Measurements from ENCODE around the gene CALHM3. TPM values are rescaled to one million over a fixed set of nuclear protein-coding genes. Genes with fewer than 3 reads are reported as not detected.

Gene CALHM3
- total and polyA plus RNA-seq, 2 of the 13 experiments (the other 11 are each of a cell fraction or from before 2014, with no cell fraction given) = not detected

DNA sequence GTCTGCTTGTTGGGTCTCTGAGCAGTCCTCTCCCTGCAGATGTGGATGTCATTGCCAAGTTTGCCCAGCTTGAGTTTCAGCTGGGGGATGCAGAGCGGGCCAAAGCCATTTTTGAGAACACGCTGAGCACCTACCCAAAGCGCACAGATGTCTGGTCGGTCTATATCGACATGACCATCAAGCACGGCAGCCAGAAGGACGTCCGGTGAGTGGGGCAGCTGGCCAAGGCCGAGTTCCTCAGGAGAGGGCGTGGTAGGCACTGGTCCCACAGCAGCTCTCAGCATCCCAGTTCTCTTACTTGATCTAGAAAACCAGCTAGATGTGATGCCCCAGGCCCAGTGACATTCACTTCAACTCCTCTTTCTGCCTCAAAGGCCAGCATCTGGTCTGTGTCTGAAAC, 34.6 kb downstream of the CALHM3 start:
- POLR2A ChIA-PET = no interaction called here
- H3K4me3 ChIP-seq (replicated peaks in 1 of 3; ENCODE audit: insufficient read depth in 1 of 3, low read depth in 2 of 3, low read length in 3 of 3) = no peak overlapping the region
- DNase-seq (ENCODE audit: low spot score) = no peak
- no peak overlapping the region for H2AFZ ChIP-seq (ENCODE audit: low read length)
- H4K20me1 ChIP-seq (ENCODE audit: insufficient read depth, low read length) = no peaks in the 10 kb centered on the region
- no peaks in the 10 kb centered on the region for H3K79me2 ChIP-seq (ENCODE audit: insufficient read depth, low read length)
- in situ Hi-C loops (cut with HindIII; ENCODE audit: extremely low pct_ligation_motif_present, low pct_unique_long_range_greater_than_20kb) = no loop called here
- peaks cover 8% of the 10 kb centered on the region for H3K4me1 ChIP-seq (ENCODE audit: insufficient read depth, low read length)
- no peak for FAIRE-seq
- intact Hi-C loops (cut with micrococcal nuclease; ENCODE audit: unreplicated experiment) = no loop called here
- no peaks in the 10 kb centered on the region for H3K9me3 ChIP-seq (ENCODE audit: low read length)
- H3K27ac ChIP-seq (ENCODE audit: extremely low read length, insufficient read depth, low read length) = no peak overlapping the region
- no peaks in the 10 kb centered on the region for H3K27me3 ChIP-seq (ENCODE audit: control insufficient read depth in 1 of 2, insufficient read depth in 2 of 2, low read length in 2 of 2)
- BruUV-seq (replicated peaks) = no TSS peak
- H3K9ac ChIP-seq (ENCODE audit: insufficient read depth, low read depth, low read length) = no peak overlapping the region
- TF ChIP-seq ZNF512B (CRISPR knock-in tag; IDR thresholded peaks at IDR 0.05; ENCODE audit: borderline replicate concordance) (no peak), SP1 (IDR thresholded peaks at IDR 0.05) (no peak), SP1 (CRISPR knock-in tag; IDR thresholded peaks at IDR 0.05) (no peak), ZBTB1 (CRISPR knock-in tag; IDR thresholded peaks at IDR 0.05; ENCODE audit: borderline replicate concordance) (no peak)
- no peak overlapping the region for H3K4me2 ChIP-seq (ENCODE audit: low read depth, low read length)
- CTCF ChIA-PET (ENCODE audit: low intra/inter-chr PET ratio, low total read pairs) = no interaction called here
- WGBS (ENCODE audit: low lambda C conversion rate) = 90% methylated on average over 8 of the region's 10 CpGs
- ATAC-seq = no peak
- H3K36me3 ChIP-seq (replicated peaks in 1 of 2; ENCODE audit: control insufficient read depth in 1 of 2, insufficient read depth in 2 of 2, low read length in 2 of 2) = peaks cover 33 to 64% of the 10 kb centered on the region in 2 experiments

DNA sequence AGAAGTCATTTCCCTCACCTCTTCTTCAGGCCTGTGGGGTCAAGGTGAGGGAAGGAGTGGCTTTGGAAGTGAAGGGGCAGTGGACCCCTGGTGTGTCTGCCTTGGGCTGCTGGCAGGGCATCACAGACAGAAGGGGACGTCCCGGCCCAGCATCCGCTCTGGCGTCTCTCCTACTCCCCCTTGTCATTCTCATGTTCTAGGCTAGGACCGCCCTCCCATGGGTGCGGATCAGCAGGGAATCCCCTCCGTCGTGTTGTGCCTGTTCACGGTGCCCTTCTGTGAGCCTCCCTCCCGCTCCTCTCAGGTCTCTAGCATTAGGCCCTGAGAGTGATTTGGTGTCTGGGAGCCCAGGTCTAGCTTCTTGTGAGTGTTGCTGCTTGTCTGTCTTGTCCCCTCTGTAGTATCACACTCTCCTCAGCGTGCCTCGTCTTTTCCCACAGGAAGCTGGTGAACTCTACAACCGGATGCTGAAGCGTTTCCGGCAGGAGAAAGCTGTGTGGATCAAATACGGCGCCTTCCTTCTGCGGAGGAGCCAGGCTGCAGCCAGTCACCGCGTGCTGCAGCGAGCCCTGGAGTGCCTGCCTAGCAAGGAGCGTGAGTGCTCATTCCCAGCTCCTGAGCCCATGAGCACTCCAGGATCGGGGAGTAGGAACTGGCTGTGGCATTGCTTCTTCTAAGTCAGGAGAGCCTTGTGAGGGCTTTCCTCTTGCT, 35.4 kb downstream of the CALHM3 start:
- H4K20me1 ChIP-seq (ENCODE audit: insufficient read depth, low read length) = no peaks in the 10 kb centered on the region
- FAIRE-seq (no peak), DNase-seq (ENCODE audit: low spot score) (no peak), ATAC-seq (no peak)
- POLR2A ChIA-PET = no interaction called here
- no TSS peak for BruUV-seq (replicated peaks)
- no peak overlapping the region for H2AFZ ChIP-seq (ENCODE audit: low read length)
- intact Hi-C loops (cut with micrococcal nuclease; ENCODE audit: unreplicated experiment) (no loop called here), in situ Hi-C loops (cut with HindIII; ENCODE audit: extremely low pct_ligation_motif_present, low pct_unique_long_range_greater_than_20kb) (no loop called here)
- CTCF ChIA-PET (ENCODE audit: low intra/inter-chr PET ratio, low total read pairs) = no interaction called here
- H3K27ac ChIP-seq (ENCODE audit: extremely low read length, insufficient read depth, low read length) = no peak overlapping the region
- no peaks in the 10 kb centered on the region for H3K79me2 ChIP-seq (ENCODE audit: insufficient read depth, low read length)
- H3K4me2 ChIP-seq (ENCODE audit: low read depth, low read length) = no peak overlapping the region
- H3K27me3 ChIP-seq (ENCODE audit: control insufficient read depth in 1 of 2, insufficient read depth in 2 of 2, low read length in 2 of 2) = no peaks in the 10 kb centered on the region
- WGBS (ENCODE audit: low lambda C conversion rate) = 98% methylated on average over 22 of the region's 23 CpGs
- H3K36me3 ChIP-seq (replicated peaks in 1 of 2; ENCODE audit: control insufficient read depth in 1 of 2, insufficient read depth in 2 of 2, low read length in 2 of 2) = peaks cover 34 to 70% of the 10 kb centered on the region in 2 experiments
- H3K4me3 ChIP-seq (replicated peaks in 1 of 3; ENCODE audit: insufficient read depth in 1 of 3, low read depth in 2 of 3, low read length in 3 of 3) = no peak overlapping the region
- H3K9me3 ChIP-seq (ENCODE audit: low read length) = no peaks in the 10 kb centered on the region
- no peak overlapping the region for H3K9ac ChIP-seq (ENCODE audit: insufficient read depth, low read depth, low read length)
- H3K4me1 ChIP-seq (ENCODE audit: insufficient read depth, low read length) = peaks cover 17% of the 10 kb centered on the region
- TF ChIP-seq SNAPC2 (CRISPR knock-in tag; IDR thresholded peaks at IDR 0.05) (no peak), RFXAP (CRISPR knock-in tag; IDR thresholded peaks at IDR 0.05; ENCODE audit: borderline replicate concordance) (no peak), GPBP1L1 (CRISPR knock-in tag; IDR thresholded peaks at IDR 0.05) (no peak), ZSCAN20 (CRISPR knock-in tag; IDR thresholded peaks at IDR 0.05; ENCODE audit: borderline replicate concordance) (no peak), ZNF20 (CRISPR knock-in tag; IDR thresholded peaks at IDR 0.05) (no peak), KLF11 (CRISPR knock-in tag; IDR thresholded peaks at IDR 0.05) (no peak), ESRRA (CRISPR knock-in tag; IDR thresholded peaks at IDR 0.05; ENCODE audit: low read depth) (no peak), KDM3A (CRISPR knock-in tag; IDR thresholded peaks at IDR 0.05; ENCODE audit: low read depth) (no peak), TCF7 (IDR thresholded peaks at IDR 0.05; ENCODE audit: low read depth) (no peak), ZNF883 (CRISPR knock-in tag; IDR thresholded peaks at IDR 0.05; ENCODE audit: not compliant biosample characterization) (no peak), GTF2F1 (IDR thresholded peaks at IDR 0.05; ENCODE audit: low read length) (no peak), CREBL2 (CRISPR knock-in tag; IDR thresholded peaks at IDR 0.05; ENCODE audit: borderline replicate concordance) (no peak)
